ENCODE data around the gene CCDC102A.

Gene CCDC102A

DNA sequence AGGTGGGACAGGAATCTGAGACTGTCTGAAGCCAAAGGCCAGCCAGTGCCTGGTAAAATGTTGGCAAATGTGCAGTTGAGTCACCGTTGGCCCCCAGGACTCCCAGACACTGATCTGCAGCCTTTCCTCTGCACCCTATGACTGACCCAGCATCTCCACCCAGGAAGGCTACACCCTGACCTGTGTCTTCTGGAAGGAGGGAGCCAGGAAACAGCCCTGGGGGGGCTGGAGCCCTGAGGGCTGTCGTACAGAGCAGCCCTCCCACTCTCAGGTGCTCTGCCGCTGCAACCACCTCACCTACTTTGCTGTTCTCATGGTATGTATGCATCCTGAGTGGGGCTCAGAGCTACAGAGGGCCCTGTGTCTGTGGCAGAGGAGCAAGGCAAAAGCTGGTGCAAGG lies 30.1 kb upstream of the CCDC102A start:
- no peak for TF ChIP-seq YY1 (IDR thresholded peaks at IDR 0.05; ENCODE audit: low read depth)
- no peak for TF ChIP-seq CEBPB (IDR thresholded peaks at IDR 0.05)
- TF ChIP-seq RAD21 (IDR thresholded peaks at IDR 0.05; ENCODE audit: low read depth): no peak
- no peak for TF ChIP-seq MAX (IDR thresholded peaks at IDR 0.05)

- TF ChIP-seq CREB1 (IDR thresholded peaks at IDR 0.05; ENCODE audit: low read depth): no peak
- TF ChIP-seq EP300 (IDR thresholded peaks at IDR 0.05; ENCODE audit: borderline replicate concordance): no peak
- TF ChIP-seq TAF1 (IDR thresholded peaks at IDR 0.05; ENCODE audit: low read depth): no peak
- no peak for TF ChIP-seq CEBPB (IDR thresholded peaks at IDR 0.05)
- TF ChIP-seq FOXM1 (IDR thresholded peaks at IDR 0.05; ENCODE audit: borderline replicate concordance, low read depth): no peak
- TF ChIP-seq USF1 (IDR thresholded peaks at IDR 0.05): peak; percentile 58
- no peak for TF ChIP-seq TEAD4 (IDR thresholded peaks at IDR 0.05)
- no peak for TF ChIP-seq EGR1 (IDR thresholded peaks at IDR 0.05)
Observed at GRCh38 chr16:57565461-57565860, 29.1 kb upstream of the CCDC102A start.

- TF ChIP-seq YY1 (IDR thresholded peaks at IDR 0.05; ENCODE audit: low read depth) (no peak), REST (IDR thresholded peaks at IDR 0.05; ENCODE audit: low read depth) (no peak), RAD21 (IDR thresholded peaks at IDR 0.05; ENCODE audit: low read depth) (no peak), CREB1 (IDR thresholded peaks at IDR 0.05; ENCODE audit: low read depth) (no peak), TAF1 (IDR thresholded peaks at IDR 0.05; ENCODE audit: low read depth) (no peak), TCF12 (IDR thresholded peaks at IDR 0.05; ENCODE audit: low read depth) (no peak)
Observed at GRCh38 chr16:57564571-57565270, 28.4 kb upstream of the CCDC102A start.

GRCh38 chr16:57563761-57564160 lies 27.4 kb upstream of the CCDC102A start:
- no peak for TF ChIP-seq FOXM1 (IDR thresholded peaks at IDR 0.05; ENCODE audit: borderline replicate concordance, low read depth)
- no peak for TF ChIP-seq ZBTB7A (IDR thresholded peaks at IDR 0.05; ENCODE audit: low read depth)
- no peak for TF ChIP-seq MAX (IDR thresholded peaks at IDR 0.05)
- no peak for TF ChIP-seq USF1 (IDR thresholded peaks at IDR 0.05)
- no peak for TF ChIP-seq EGR1 (IDR thresholded peaks at IDR 0.05)
- TF ChIP-seq TAF1 (IDR thresholded peaks at IDR 0.05; ENCODE audit: low read depth): no peak
- TF ChIP-seq YY1 (IDR thresholded peaks at IDR 0.05; ENCODE audit: low read depth): no peak
- no peak for TF ChIP-seq NFIC (IDR thresholded peaks at IDR 0.05)
- no peak for TF ChIP-seq RAD21 (IDR thresholded peaks at IDR 0.05; ENCODE audit: low read depth)
- no peak for TF ChIP-seq REST (IDR thresholded peaks at IDR 0.05; ENCODE audit: low read depth)
- TF ChIP-seq EP300 (IDR thresholded peaks at IDR 0.05; ENCODE audit: borderline replicate concordance): no peak
- TF ChIP-seq TEAD4 (IDR thresholded peaks at IDR 0.05): no peak
- TF ChIP-seq CREB1 (IDR thresholded peaks at IDR 0.05; ENCODE audit: low read depth): no peak
- no peak for TF ChIP-seq TCF12 (IDR thresholded peaks at IDR 0.05; ENCODE audit: low read depth)

- TF ChIP-seq ZBTB7A (IDR thresholded peaks at IDR 0.05; ENCODE audit: low read depth) (no peak), TAF1 (IDR thresholded peaks at IDR 0.05; ENCODE audit: low read depth) (no peak)
Observed at GRCh38 chr16:57563487-57563750, 27.0 kb upstream of the CCDC102A start.

DNA sequence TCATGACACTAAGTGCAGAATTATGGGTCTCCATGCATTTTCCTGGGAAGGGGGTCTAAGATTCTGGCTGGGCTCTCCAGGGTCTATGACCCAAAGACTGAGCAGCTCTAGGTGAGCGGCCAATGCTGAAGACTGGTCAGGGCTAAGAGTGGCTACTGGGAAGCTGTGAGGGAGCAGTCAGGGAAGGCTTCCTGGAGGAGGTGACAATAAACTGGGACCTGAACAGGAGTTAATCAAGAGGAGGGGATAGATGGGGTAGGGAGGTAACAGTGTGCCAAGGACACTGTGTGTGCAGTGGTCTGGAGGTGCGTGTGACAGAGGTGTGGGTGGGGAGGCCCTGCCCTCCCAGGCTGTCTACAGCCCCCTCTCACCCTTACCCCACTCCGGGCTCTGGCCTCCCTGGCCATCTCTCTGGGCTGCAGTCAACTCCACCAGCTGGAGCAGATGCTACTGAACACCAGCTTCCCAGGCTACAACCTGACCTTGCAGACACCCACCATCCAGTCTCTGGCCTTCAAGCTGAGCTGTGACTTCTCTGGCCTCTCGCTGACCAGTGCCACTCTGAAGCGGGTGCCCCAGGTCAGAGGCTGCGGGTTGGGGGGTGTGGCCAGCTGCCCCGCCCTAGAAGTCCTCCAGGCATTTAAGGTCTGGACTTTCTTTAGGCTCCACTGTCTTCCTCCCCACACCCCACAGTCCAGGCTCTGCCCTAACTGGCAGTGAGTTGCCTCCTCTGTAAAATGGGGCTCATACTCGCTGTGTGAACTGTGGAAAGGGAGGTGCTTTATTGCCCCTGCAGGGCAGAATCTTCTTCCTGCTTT lies 26.5 kb upstream of the CCDC102A start:
- TF ChIP-seq NFIC (IDR thresholded peaks at IDR 0.05): no peak
- TF ChIP-seq FOXM1 (IDR thresholded peaks at IDR 0.05; ENCODE audit: borderline replicate concordance, low read depth): no peak
